Body of pancreas (tissue), 4 donors: ENCODE results near the gene TLCD2. TPM values are rescaled to one million over a fixed set of nuclear protein-coding genes. Genes with fewer than 3 reads are reported as not detected.
A peak's percentile ranks its signal among the peaks of the same experiment; 100 is the strongest.

Source experiments
- ATAC-seq: fragments of 150-250 bp; one replicate; pipeline ENCODE4 v1.9.1; 2016
- DNase-seq, 4 donors: peaks; one replicate each; pipeline ENCODE4 v3.0.0-alpha.2; 2019
- H3K27ac ChIP-seq, 4 donors: fragments of 200-600 bp; sonication (generic); 1 replicate in 3 of 4; 2 replicates in 1 of 4; pipeline versions ENCODE4 v1.5.1 to v1.6.1; 2016 to 2019; ENCODE audit warnings: mild to moderate bottlenecking in 1 of 4, mixed read lengths in 1 of 4, moderate library complexity in 1 of 4
- H3K27me3 ChIP-seq, 2 donors: fragments of 200-600 bp; sonication (generic); one replicate each; pipeline ENCODE4 v1.6.0; 2016; ENCODE audit warnings: mild to moderate bottlenecking in 1 of 2
- H3K36me3 ChIP-seq, 2 donors: fragments of 200-600 bp; sonication (generic); replicated peaks in 1 of 2; 2 replicates each; pipeline ENCODE4 v1.5.1; 2016; ENCODE audit warnings: low read depth in 2 of 2; ENCODE audit not compliant: insufficient read depth in 1 of 2
- H3K4me1 ChIP-seq: fragments of 200-600 bp; sonication (generic); one replicate; pipeline ENCODE4 v1.6.0; 2016
- H3K4me3 ChIP-seq, 2 donors: fragments of 200-600 bp; sonication (generic); 1 replicate in 1 of 2; 2 replicates in 1 of 2; pipeline ENCODE4 v1.5.1; 2016 to 2019
- H3K9me3 ChIP-seq, 3 donors: fragments of 200-600 bp; sonication (generic); 1 replicate in 2 of 3; 2 replicates in 1 of 3; pipeline ENCODE4 v1.5.1; 2016
- CTCF ChIP-seq, 7 experiments: fragments of 450-650 bp in 4 of 7; fragments of 200-600 bp in 3 of 7; sonication (generic) in 3 of 7; IDR thresholded peaks; one replicate each; pipeline ENCODE4 v1.5.1; 2016 to 2019; ENCODE audit warnings: antibody characterized with exemption in 7 of 7
- POLR2A ChIP-seq, 3 donors: fragments of 450-650 bp; IDR thresholded peaks; one replicate each; pipeline ENCODE4 v1.6.1; 2016; ENCODE audit warnings: antibody characterized with exemption in 3 of 3, mild to moderate bottlenecking in 2 of 3
- WGBS, 2 donors: methylation state at CpG; one replicate each; pipeline ENCODE4 v1.1.5; 2017; 5-methylcytosine and 5-hydroxymethylcytosine counted together
- intact Hi-C: fragments of 100-400 bp; cut with DNase I; formaldehyde crosslinking; loops from one replicate; pipeline ENCODE4 v1.15.1; 2023
- total RNA-seq, 2 donors: library from RNA; depleted of rRNA; stranded (reverse); fragments of >200 nt; gene quantifications; one replicate each; pipeline ENCODE4 v1.1.0, GENCODE V29; 2016

The TLCD2 gene
- total RNA-seq, 2 donors from 2014 or later = 1.6 to 2.6 TPM

- Histone ChIP-seq H3K4me3 (no peak overlapping the region), H3K9me3 (no peaks in the 10 kb centered on the region), H3K4me1 (peaks cover 22% of the 10 kb centered on the region), H3K36me3 (no peaks in the 10 kb centered on the region), H3K27me3 (no peaks in the 10 kb centered on the region), H3K27ac (peak overlapping the region in 2 of 4 donors; percentile 46 to 66)
- no peak for TF ChIP-seq POLR2A (IDR thresholded peaks at IDR 0.05)
- TF ChIP-seq CTCF (IDR thresholded peaks at IDR 0.05) = no peak
- ATAC-seq (no peak), DNase-seq (no peak)
- WGBS, 2 donors = 90 to 100% methylated on average over 3 to 10 of the region's 10 CpGs
- intact Hi-C loops = no loop called here
Measured at GRCh38 chr17:1731194-1731506, 21.0 kb upstream of the TLCD2 start.

GRCh38 chr17:1730326-1731193 is 20.4 kb upstream of the TLCD2 start:
- 76 to 97% methylated on average over 6 to 22 of the region's 40 CpGs for WGBS, 2 donors
- Histone ChIP-seq H3K36me3 (no peaks in the 10 kb centered on the region), H3K27ac (peak overlapping the region in 3 of 4 donors; percentile 46 to 66 (median 48)), H3K9me3 (no peaks in the 10 kb centered on the region), H3K27me3 (no peaks in the 10 kb centered on the region), H3K4me1 (peaks cover 28% of the 10 kb centered on the region), H3K4me3 (no peak overlapping the region)
- ATAC-seq = peak; percentile 50
- intact Hi-C loops = no loop called here
- DNase-seq = peak; percentile 49 to 66 (median 60)
- TF ChIP-seq POLR2A (IDR thresholded peaks at IDR 0.05) (no peak), CTCF (IDR thresholded peaks at IDR 0.05) (no peak)

- Histone ChIP-seq H3K4me1 (peaks cover 34% of the 10 kb centered on the region), H3K27me3 (no peaks in the 10 kb centered on the region), H3K27ac (peak overlapping the region in 2 of 4 donors; percentile 1 to 18), H3K4me3 (no peak overlapping the region), H3K36me3 (no peaks in the 10 kb centered on the region), H3K9me3 (no peaks in the 10 kb centered on the region)
- TF ChIP-seq CTCF (IDR thresholded peaks at IDR 0.05) (no peak), POLR2A (IDR thresholded peaks at IDR 0.05) (no peak)
- no peak for DNase-seq
- 84 to 88% methylated on average over 9 to 12 of the region's 15 CpGs for WGBS, 2 donors
- ATAC-seq = no peak
- intact Hi-C loops = no loop called here
Measured at GRCh38 chr17:1729966-1730325, 19.8 kb upstream of the TLCD2 start.

GRCh38 chr17:1727876-1728630 is 17.9 kb upstream of the TLCD2 start:
- Histone ChIP-seq H3K4me3 (no peak overlapping the region), H3K27me3 (no peaks in the 10 kb centered on the region), H3K36me3 (no peaks in the 10 kb centered on the region), H3K27ac (no peak overlapping the region), H3K4me1 (peaks cover 45% of the 10 kb centered on the region), H3K9me3 (no peaks in the 10 kb centered on the region)
- DNase-seq (peak in 1 of 4 donors; percentile 13), ATAC-seq (no peak)
- WGBS, 2 donors = 87 to 91% methylated on average over 16 to 23 of the region's 28 CpGs
- intact Hi-C loops = no loop called here
- TF ChIP-seq POLR2A (IDR thresholded peaks at IDR 0.05) (no peak), CTCF (IDR thresholded peaks at IDR 0.05) (no peak)
